ENCODE data around the gene NDUFA8.

The NDUFA8 gene

GRCh38 chr9:122099271-122099869 lies 60.2 kb downstream of the NDUFA8 start:
- H3K27me3 ChIP-seq (ENCODE audit: control insufficient read depth, insufficient read depth, low read length) = no peaks in the 10 kb centered on the region
- no peaks in the 10 kb centered on the region for H3K9me3 ChIP-seq (ENCODE audit: control insufficient read depth, low read length)
- H3K4me3 ChIP-seq (ENCODE audit: low read length) = no peak overlapping the region
- no peaks in the 10 kb centered on the region for H3K36me3 ChIP-seq (ENCODE audit: control insufficient read depth, insufficient read depth, low read length)
- H3K4me1 ChIP-seq (ENCODE audit: control insufficient read depth, insufficient read depth, low read length) = no peaks in the 10 kb centered on the region
- no peak overlapping the region for H3K9ac ChIP-seq (ENCODE audit: low read length)

- no peak overlapping the region for H3K4me3 ChIP-seq (ENCODE audit: low read length)
- H3K27me3 ChIP-seq (ENCODE audit: control insufficient read depth, insufficient read depth, low read length) = peaks cover 5% of the 10 kb centered on the region
- H3K9me3 ChIP-seq (ENCODE audit: control insufficient read depth, low read length) = no peaks in the 10 kb centered on the region
- no peaks in the 10 kb centered on the region for H3K4me1 ChIP-seq (ENCODE audit: control insufficient read depth, insufficient read depth, low read length)
- H3K9ac ChIP-seq (ENCODE audit: low read length) = no peak overlapping the region
- no peaks in the 10 kb centered on the region for H3K36me3 ChIP-seq (ENCODE audit: control insufficient read depth, insufficient read depth, low read length)
Observed at GRCh38 chr9:122097679-122098315, 61.8 kb downstream of the NDUFA8 start.

GRCh38 chr9:122096620-122097415 lies 62.8 kb downstream of the NDUFA8 start:
- Histone ChIP-seq H3K27me3 (ENCODE audit: control insufficient read depth, insufficient read depth, low read length) (peaks cover 5% of the 10 kb centered on the region), H3K4me1 (ENCODE audit: control insufficient read depth, insufficient read depth, low read length) (peaks cover 4% of the 10 kb centered on the region), H3K9me3 (ENCODE audit: control insufficient read depth, low read length) (no peaks in the 10 kb centered on the region), H3K9ac (ENCODE audit: low read length) (no peak overlapping the region), H3K36me3 (ENCODE audit: control insufficient read depth, insufficient read depth, low read length) (no peaks in the 10 kb centered on the region), H3K4me3 (ENCODE audit: low read length) (no peak overlapping the region)

GRCh38 chr9:122095010-122095767 lies 64.4 kb downstream of the NDUFA8 start:
- Histone ChIP-seq H3K4me3 (ENCODE audit: low read length) (no peak overlapping the region), H3K36me3 (ENCODE audit: control insufficient read depth, insufficient read depth, low read length) (no peaks in the 10 kb centered on the region), H3K4me1 (ENCODE audit: control insufficient read depth, insufficient read depth, low read length) (peaks cover 11% of the 10 kb centered on the region), H3K9ac (ENCODE audit: low read length) (no peak overlapping the region), H3K9me3 (ENCODE audit: control insufficient read depth, low read length) (no peaks in the 10 kb centered on the region), H3K27me3 (ENCODE audit: control insufficient read depth, insufficient read depth, low read length) (peaks cover 5% of the 10 kb centered on the region)

All from mucosa of stomach (tissue), 1 donor.